ENCODE measurements around the gene ARMC12. TPM values are rescaled to one million over a fixed set of nuclear protein-coding genes. Genes with fewer than 3 reads are reported as not detected.

The ARMC12 gene
- total RNA-seq, 1 experiment from 2014 or later: 0.60 TPM

GRCh38 chr6:35722121-35722761 lies 14.6 kb upstream of the ARMC12 start:
- H3K4me1 ChIP-seq (ENCODE audit: low read length): peaks cover 23% of the 10 kb centered on the region
- no peak overlapping the region for H3K4me2 ChIP-seq (ENCODE audit: low read depth, low read length, poor library complexity, severe bottlenecking)
- no peaks in the 10 kb centered on the region for H3K9me3 ChIP-seq (ENCODE audit: low read length)
- H3K9ac ChIP-seq (ENCODE audit: low read length): no peak overlapping the region
- no peaks in the 10 kb centered on the region for H3K79me2 ChIP-seq (ENCODE audit: low read length)
- no peaks in the 10 kb centered on the region for H3K27me3 ChIP-seq (ENCODE audit: low read length)
- H3K9me2 ChIP-seq (replicated peaks; ENCODE audit: insufficient read depth, low read length): no peaks in the 10 kb centered on the region
- H3K27ac ChIP-seq (ENCODE audit: low read length): no peak overlapping the region
- H3K36me3 ChIP-seq (ENCODE audit: insufficient read depth, low read length): no peaks in the 10 kb centered on the region
- no peak for DNase-seq
- H3K4me3 ChIP-seq (ENCODE audit: low read length): no peak overlapping the region
- H4K20me1 ChIP-seq (ENCODE audit: insufficient read depth, low read depth, low read length): no peaks in the 10 kb centered on the region
- no peak overlapping the region for H2AFZ ChIP-seq (ENCODE audit: low read length)

- no peaks in the 10 kb centered on the region for H3K27me3 ChIP-seq (ENCODE audit: low read length)
- H3K9me2 ChIP-seq (replicated peaks; ENCODE audit: insufficient read depth, low read length): no peaks in the 10 kb centered on the region
- H3K4me1 ChIP-seq (ENCODE audit: low read length): peaks cover 34% of the 10 kb centered on the region
- no peak for DNase-seq
- H3K9me3 ChIP-seq (ENCODE audit: low read length): no peaks in the 10 kb centered on the region
- H2AFZ ChIP-seq (ENCODE audit: low read length): no peak overlapping the region
- H4K20me1 ChIP-seq (ENCODE audit: insufficient read depth, low read depth, low read length): no peaks in the 10 kb centered on the region
- H3K79me2 ChIP-seq (ENCODE audit: low read length): no peaks in the 10 kb centered on the region
- no peak overlapping the region for H3K27ac ChIP-seq (ENCODE audit: low read length)
- no peak overlapping the region for H3K9ac ChIP-seq (ENCODE audit: low read length)
- H3K4me2 ChIP-seq (ENCODE audit: low read depth, low read length, poor library complexity, severe bottlenecking): no peak overlapping the region
- H3K4me3 ChIP-seq (ENCODE audit: low read length): no peak overlapping the region
- no peaks in the 10 kb centered on the region for H3K36me3 ChIP-seq (ENCODE audit: insufficient read depth, low read length)
Measured at GRCh38 chr6:35723587-35723986, 13.2 kb upstream of the ARMC12 start.

- DNase-seq: no peak
- Histone ChIP-seq H3K36me3 (ENCODE audit: insufficient read depth, low read length) (no peaks in the 10 kb centered on the region), H3K4me3 (ENCODE audit: low read length) (no peak overlapping the region), H3K4me2 (ENCODE audit: low read depth, low read length, poor library complexity, severe bottlenecking) (no peak overlapping the region), H3K9me2 (replicated peaks; ENCODE audit: insufficient read depth, low read length) (no peaks in the 10 kb centered on the region), H3K9ac (ENCODE audit: low read length) (no peak overlapping the region), H3K27me3 (ENCODE audit: low read length) (no peaks in the 10 kb centered on the region), H2AFZ (ENCODE audit: low read length) (no peak overlapping the region), H3K9me3 (ENCODE audit: low read length) (no peaks in the 10 kb centered on the region), H3K79me2 (ENCODE audit: low read length) (no peaks in the 10 kb centered on the region), H4K20me1 (ENCODE audit: insufficient read depth, low read depth, low read length) (no peaks in the 10 kb centered on the region), H3K4me1 (ENCODE audit: low read length) (peaks cover 39% of the 10 kb centered on the region), H3K27ac (ENCODE audit: low read length) (no peak overlapping the region)
Measured at GRCh38 chr6:35724059-35724458, 12.8 kb upstream of the ARMC12 start.

- Histone ChIP-seq H3K4me1 (ENCODE audit: low read length) (peaks cover 40% of the 10 kb centered on the region), H3K4me2 (ENCODE audit: low read depth, low read length, poor library complexity, severe bottlenecking) (no peak overlapping the region), H3K27me3 (ENCODE audit: low read length) (no peaks in the 10 kb centered on the region), H3K9ac (ENCODE audit: low read length) (no peak overlapping the region), H3K79me2 (ENCODE audit: low read length) (no peaks in the 10 kb centered on the region), H3K36me3 (ENCODE audit: insufficient read depth, low read length) (no peaks in the 10 kb centered on the region), H3K27ac (ENCODE audit: low read length) (no peak overlapping the region), H3K9me2 (replicated peaks; ENCODE audit: insufficient read depth, low read length) (no peaks in the 10 kb centered on the region), H3K4me3 (ENCODE audit: low read length) (no peak overlapping the region), H2AFZ (ENCODE audit: low read length) (no peak overlapping the region), H4K20me1 (ENCODE audit: insufficient read depth, low read depth, low read length) (no peaks in the 10 kb centered on the region), H3K9me3 (ENCODE audit: low read length) (no peaks in the 10 kb centered on the region)
- DNase-seq: no peak
Measured at GRCh38 chr6:35724471-35724870, 12.4 kb upstream of the ARMC12 start.

GRCh38 chr6:35725081-35725708 lies 11.6 kb upstream of the ARMC12 start:
- H2AFZ ChIP-seq (ENCODE audit: low read length): no peak overlapping the region
- no peaks in the 10 kb centered on the region for H3K36me3 ChIP-seq (ENCODE audit: insufficient read depth, low read length)
- no peak overlapping the region for H3K27ac ChIP-seq (ENCODE audit: low read length)
- no peaks in the 10 kb centered on the region for H3K27me3 ChIP-seq (ENCODE audit: low read length)
- no peaks in the 10 kb centered on the region for H4K20me1 ChIP-seq (ENCODE audit: insufficient read depth, low read depth, low read length)
- peaks cover 38% of the 10 kb centered on the region for H3K4me1 ChIP-seq (ENCODE audit: low read length)
- no peaks in the 10 kb centered on the region for H3K79me2 ChIP-seq (ENCODE audit: low read length)
- no peak overlapping the region for H3K4me3 ChIP-seq (ENCODE audit: low read length)
- no peak overlapping the region for H3K4me2 ChIP-seq (ENCODE audit: low read depth, low read length, poor library complexity, severe bottlenecking)
- no peak for DNase-seq
- no peak overlapping the region for H3K9ac ChIP-seq (ENCODE audit: low read length)
- no peaks in the 10 kb centered on the region for H3K9me2 ChIP-seq (replicated peaks; ENCODE audit: insufficient read depth, low read length)
- no peaks in the 10 kb centered on the region for H3K9me3 ChIP-seq (ENCODE audit: low read length)

GRCh38 chr6:35725721-35726438 lies 11.0 kb upstream of the ARMC12 start:
- Histone ChIP-seq H2AFZ (ENCODE audit: low read length) (no peak overlapping the region), H3K27ac (ENCODE audit: low read length) (no peak overlapping the region)

GRCh38 chr6:35727231-35727934 lies 9.4 kb upstream of the ARMC12 start:
- DNase-seq: peak; percentile 79
- Histone ChIP-seq H3K27me3 (ENCODE audit: low read length) (no peaks in the 10 kb centered on the region), H3K9me2 (replicated peaks; ENCODE audit: insufficient read depth, low read length) (no peaks in the 10 kb centered on the region), H3K36me3 (ENCODE audit: insufficient read depth, low read length) (no peaks in the 10 kb centered on the region), H3K9me3 (ENCODE audit: low read length) (no peaks in the 10 kb centered on the region), H3K4me1 (ENCODE audit: low read length) (peaks cover 44% of the 10 kb centered on the region), H3K27ac (ENCODE audit: low read length) (no peak overlapping the region), H3K79me2 (ENCODE audit: low read length) (no peaks in the 10 kb centered on the region), H4K20me1 (ENCODE audit: insufficient read depth, low read depth, low read length) (no peaks in the 10 kb centered on the region), H2AFZ (ENCODE audit: low read length) (peak overlapping the region; percentile 98), H3K4me3 (ENCODE audit: low read length) (peak overlapping the region; percentile 86), H3K9ac (ENCODE audit: low read length) (peak overlapping the region; percentile 85), H3K4me2 (ENCODE audit: low read depth, low read length, poor library complexity, severe bottlenecking) (peak overlapping the region; percentile 99)

More at GRCh38 chr6:35725721-35726438, 11.0 kb upstream of the ARMC12 start:
- H3K4me1 ChIP-seq (ENCODE audit: low read length): peaks cover 37% of the 10 kb centered on the region
- H3K79me2 ChIP-seq (ENCODE audit: low read length): no peaks in the 10 kb centered on the region
- H3K4me3 ChIP-seq (ENCODE audit: low read length): no peak overlapping the region
- no peaks in the 10 kb centered on the region for H3K36me3 ChIP-seq (ENCODE audit: insufficient read depth, low read length)
- no peak overlapping the region for H3K4me2 ChIP-seq (ENCODE audit: low read depth, low read length, poor library complexity, severe bottlenecking)
- DNase-seq: no peak
- H3K9me2 ChIP-seq (replicated peaks; ENCODE audit: insufficient read depth, low read length): no peaks in the 10 kb centered on the region
- no peaks in the 10 kb centered on the region for H3K9me3 ChIP-seq (ENCODE audit: low read length)
- H3K9ac ChIP-seq (ENCODE audit: low read length): no peak overlapping the region
- H4K20me1 ChIP-seq (ENCODE audit: insufficient read depth, low read depth, low read length): no peaks in the 10 kb centered on the region
- H3K27me3 ChIP-seq (ENCODE audit: low read length): no peaks in the 10 kb centered on the region
